ENCODE measurements around the gene MYL3. TPM values are rescaled to one million over a fixed set of nuclear protein-coding genes. Genes with fewer than 3 reads are reported as not detected.

Gene MYL3
- total and polyA plus RNA-seq, 2 of the 4 experiments (the other 2 are of a cell fraction), result 0.09 TPM; not detected in 1

GRCh38 chr3:46897031-46897430, 33.8 kb upstream of the MYL3 start:
- Histone ChIP-seq H2AK9ac (replicated peaks; ENCODE audit: low read depth, low read length, poor library complexity) (no peak overlapping the region), H2AK5ac (ENCODE audit: low read depth, low read length) (no peak overlapping the region), H2BK5ac (ENCODE audit: low read depth, low read length, poor library complexity, severe bottlenecking) (no peak overlapping the region), H4K5ac (ENCODE audit: low read depth, low read length) (no peak overlapping the region), H4K8ac (ENCODE audit: low read depth in 2 of 2, low read length in 2 of 2) (no peak overlapping the region), H2BK20ac (ENCODE audit: low read depth, low read length) (no peak overlapping the region), H3K27me3 (ENCODE audit: control insufficient read depth, insufficient read depth, low read length) (peaks cover 15% of the 10 kb centered on the region), H3K18ac (ENCODE audit: low read depth, low read length) (no peak overlapping the region), H3K14ac (replicated peaks; ENCODE audit: low read depth, low read length) (no peak overlapping the region), H2BK15ac (ENCODE audit: low read depth, low read length) (no peak overlapping the region), H4K91ac (ENCODE audit: insufficient read depth, low read depth, low read length) (no peak overlapping the region), H3K4me3 (ENCODE audit: insufficient read depth, low read depth, low read length) (no peak overlapping the region), H3K4me1 (ENCODE audit: control insufficient read depth, insufficient read depth, low read length) (no peaks in the 10 kb centered on the region; the same call in 1 of the 2 replicates), H4K20me1 (ENCODE audit: insufficient read depth, low read length) (peaks cover 4% of the 10 kb centered on the region; the same call in 1 of the 2 replicates), H3K4ac (ENCODE audit: low read depth, low read length) (no peak overlapping the region), H2AFZ (replicated peaks; ENCODE audit: low read length, poor library complexity) (no peak overlapping the region), H3K27ac (ENCODE audit: insufficient read depth, low read length) (no peak overlapping the region), H3K9me3 (ENCODE audit: control insufficient read depth, insufficient read depth, low read length) (no peaks in the 10 kb centered on the region), H3K79me1 (ENCODE audit: low read depth in 1 of 2, low read length in 2 of 2) (no peaks in the 10 kb centered on the region), H2BK120ac (ENCODE audit: low read depth, low read length) (no peak overlapping the region), H3K36me3 (ENCODE audit: control insufficient read depth, insufficient read depth, low read length) (no peaks in the 10 kb centered on the region), H3K56ac (ENCODE audit: extremely low read depth, insufficient read depth, low read length) (no peak overlapping the region), H3K9ac (ENCODE audit: low read depth, low read length) (no peak overlapping the region), H3K4me2 (ENCODE audit: low read depth, low read length) (no peak overlapping the region), H3K23ac (ENCODE audit: low read depth, low read length) (no peak overlapping the region), H3K9me1 (ENCODE audit: insufficient read depth, low read length) (no peaks in the 10 kb centered on the region)
- ChIA-PET CTCF (no interaction called here), POLR2A (ENCODE audit: unreplicated experiment) (no interaction called here)
- DNase-seq (no peak), ATAC-seq (ENCODE audit: low read depth) (no peak)
- no peak for TF ChIP-seq CTCF (conservative IDR thresholded peaks at IDR 0.05; ENCODE audit: low read depth, low read length)
- no peak for TF ChIP-seq SMC3 (IDR thresholded peaks at IDR 0.05; ENCODE audit: low read depth, low read length)
- TF ChIP-seq RCOR1 (IDR thresholded peaks at IDR 0.05; ENCODE audit: insufficient replicate concordance, low read length), result no peak
- TF ChIP-seq MAFK (IDR thresholded peaks at IDR 0.05; ENCODE audit: low read depth, low read length), result no peak
- TF ChIP-seq CHD1 (IDR thresholded peaks at IDR 0.05; ENCODE audit: low read depth, low read length), result no peak
- no peak for TF ChIP-seq RFX5 (IDR thresholded peaks at IDR 0.05; ENCODE audit: low read depth, low read length)
- no peak for TF ChIP-seq RAD21 (IDR thresholded peaks at IDR 0.05; ENCODE audit: low read length)
- TF ChIP-seq POLR2A (IDR thresholded peaks at IDR 0.05; ENCODE audit: low read depth, low read length), result no peak
- TF ChIP-seq CEBPB (IDR thresholded peaks at IDR 0.05; ENCODE audit: low read depth, low read length), result no peak
- no peak for TF ChIP-seq ELK1 (IDR thresholded peaks at IDR 0.05; ENCODE audit: borderline replicate concordance, low read depth, low read length)
- no peak for TF ChIP-seq FOS (IDR thresholded peaks at IDR 0.05; ENCODE audit: low read depth, low read length)
- BruUV-seq (replicated peaks), result no TSS peak
- in situ Hi-C loops (cut with MboI; ENCODE audit: low sequenced_read_pairs) (loop anchor here (5.0 to 25.0 kb wide), 2 partner anchors 195 to 410 kb away; partner anchors contain the start of genes RTP3 and TMIE), intact Hi-C loops (cut with micrococcal nuclease) (no loop called here), dilution Hi-C loops (cut with HindIII; ENCODE audit: low sequenced_read_pairs, unreplicated experiment) (no loop called here)
- no CpG with 5 or more reads among the region's 2 CpGs for whole genome bisulfite sequencing, 2 experiments (ENCODE audit: extremely low coverage in 2 of 2, insufficient read length in 1 of 2)
